ENCODE measurements around the gene HOXC10. TPM values are rescaled to one million over a fixed set of nuclear protein-coding genes. Genes with fewer than 3 reads are reported as not detected.

The HOXC10 gene
- total and polyA plus RNA-seq, 2 experiments from 2014 or later, result 0.23 to 1.7 TPM

- no peaks in the 10 kb centered on the region for H3K9me3 ChIP-seq (ENCODE audit: low read depth)
- no peaks in the 10 kb centered on the region for H3K9me2 ChIP-seq (replicated peaks; ENCODE audit: insufficient read depth)
- no peaks in the 10 kb centered on the region for H4K20me1 ChIP-seq (ENCODE audit: insufficient read depth, poor library complexity, severe bottlenecking)
- no peaks in the 10 kb centered on the region for H3K36me3 ChIP-seq (replicated peaks; ENCODE audit: insufficient read depth, low read depth)
- H3K4me3 ChIP-seq, result no peak overlapping the region
- no peak overlapping the region for H3K27ac ChIP-seq
- peaks cover 29% of the 10 kb centered on the region for H3K4me1 ChIP-seq (ENCODE audit: insufficient read depth)
- 12% methylated on average over 17 of the region's 17 CpGs for WGBS (ENCODE audit: low lambda C conversion rate, missing lambda C conversion rate)
- peak overlapping the region; percentile 70 for H3K4me2 ChIP-seq
- DNase-seq (ENCODE audit: low spot score), result no peak
- no peak for TF ChIP-seq CTCF (IDR thresholded peaks at IDR 0.05; ENCODE audit: poor library complexity)
- peak; percentile 34 for TF ChIP-seq EZH2phosphoT487 (IDR thresholded peaks at IDR 0.05; ENCODE audit: low read depth, severe bottlenecking, unreplicated experiment)
- TF ChIP-seq EZH2 (IDR thresholded peaks at IDR 0.05; ENCODE audit: borderline replicate concordance), result no peak
- H3K79me2 ChIP-seq, result peaks cover 62% of the 10 kb centered on the region
- no peak overlapping the region for H2AFZ ChIP-seq
- peaks cover 97% of the 10 kb centered on the region for H3K27me3 ChIP-seq
Measured at GRCh38 chr12:54024127-54024526, 39.2 kb downstream of the HOXC10 start.

- 39% methylated on average over 5 of the region's 5 CpGs for WGBS (ENCODE audit: low lambda C conversion rate, missing lambda C conversion rate)
- no peaks in the 10 kb centered on the region for H4K20me1 ChIP-seq (ENCODE audit: insufficient read depth, poor library complexity, severe bottlenecking)
- no peak overlapping the region for H2AFZ ChIP-seq
- no peak for DNase-seq (ENCODE audit: low spot score)
- H3K9me3 ChIP-seq (ENCODE audit: low read depth), result no peaks in the 10 kb centered on the region
- H3K36me3 ChIP-seq (replicated peaks; ENCODE audit: insufficient read depth, low read depth), result no peaks in the 10 kb centered on the region
- H3K27me3 ChIP-seq, result peaks cover 94% of the 10 kb centered on the region
- H3K4me3 ChIP-seq, result no peak overlapping the region
- peaks cover 59% of the 10 kb centered on the region for H3K79me2 ChIP-seq
- no peaks in the 10 kb centered on the region for H3K9me2 ChIP-seq (replicated peaks; ENCODE audit: insufficient read depth)
- H3K4me2 ChIP-seq, result peak overlapping the region; percentile 70
- peaks cover 29% of the 10 kb centered on the region for H3K4me1 ChIP-seq (ENCODE audit: insufficient read depth)
- no peak overlapping the region for H3K27ac ChIP-seq
- no peak for TF ChIP-seq CTCF (IDR thresholded peaks at IDR 0.05; ENCODE audit: poor library complexity)
- no peak for TF ChIP-seq EZH2 (IDR thresholded peaks at IDR 0.05; ENCODE audit: borderline replicate concordance)
- TF ChIP-seq EZH2phosphoT487 (IDR thresholded peaks at IDR 0.05; ENCODE audit: low read depth, severe bottlenecking, unreplicated experiment), result no peak
Measured at GRCh38 chr12:54024581-54025305, 39.8 kb downstream of the HOXC10 start.

GRCh38 chr12:54025499-54026405, 40.8 kb downstream of the HOXC10 start:
- Histone ChIP-seq H3K27me3 (peaks cover 94% of the 10 kb centered on the region), H3K79me2 (peaks cover 53% of the 10 kb centered on the region), H3K4me2 (peak overlapping the region; percentile 60), H3K9me2 (replicated peaks; ENCODE audit: insufficient read depth) (no peaks in the 10 kb centered on the region), H3K27ac (peak overlapping the region; percentile 47), H2AFZ (no peak overlapping the region), H3K4me1 (ENCODE audit: insufficient read depth) (peaks cover 35% of the 10 kb centered on the region), H4K20me1 (ENCODE audit: insufficient read depth, poor library complexity, severe bottlenecking) (no peaks in the 10 kb centered on the region), H3K9me3 (ENCODE audit: low read depth) (no peaks in the 10 kb centered on the region), H3K36me3 (replicated peaks; ENCODE audit: insufficient read depth, low read depth) (no peaks in the 10 kb centered on the region), H3K4me3 (no peak overlapping the region)
- WGBS (ENCODE audit: low lambda C conversion rate, missing lambda C conversion rate), result 11% methylated on average over 7 of the region's 7 CpGs
- TF ChIP-seq EZH2phosphoT487 (IDR thresholded peaks at IDR 0.05; ENCODE audit: low read depth, severe bottlenecking, unreplicated experiment), result no peak
- no peak for TF ChIP-seq EZH2 (IDR thresholded peaks at IDR 0.05; ENCODE audit: borderline replicate concordance)
- TF ChIP-seq CTCF (IDR thresholded peaks at IDR 0.05; ENCODE audit: poor library complexity), result no peak
- no peak for DNase-seq (ENCODE audit: low spot score)

Data from hepatocyte (in vitro differentiated cells).